Activated CD4-positive, alpha-beta T cell treated with anti-CD3 and anti-CD28 coated beads, Interleukin-2, amount 50 U/mL, for 1 hour (primary cell): Measurements from ENCODE around the gene ATP13A1.
"Not testable (repeated sequence)": the region's sequence is repeated elsewhere in the genome, so short reads cannot be mapped to it uniquely, and the experiment has no call there.

ENCODE experiments used
- DNase-seq: peaks from one replicate; pipeline ENCODE4 v3.0.0-alpha.2; 2020

ATP13A1 gene

GRCh38 chr19:19663256-19664120, at the start of gene ATP13A1:
ATP13A1 (minus strand) TSS chr19:19663676; CDS start chr19:19663666, 10 bp downstream.
- DNase-seq: peak; percentile 93

- no peak for DNase-seq
These were observed 48.7 kb upstream of the ATP13A1 start for GRCh38 chr19:19711934-19712828.

- no peak for DNase-seq
These were observed 47.9 kb upstream of the ATP13A1 start for GRCh38 chr19:19711306-19711933.

DNA sequence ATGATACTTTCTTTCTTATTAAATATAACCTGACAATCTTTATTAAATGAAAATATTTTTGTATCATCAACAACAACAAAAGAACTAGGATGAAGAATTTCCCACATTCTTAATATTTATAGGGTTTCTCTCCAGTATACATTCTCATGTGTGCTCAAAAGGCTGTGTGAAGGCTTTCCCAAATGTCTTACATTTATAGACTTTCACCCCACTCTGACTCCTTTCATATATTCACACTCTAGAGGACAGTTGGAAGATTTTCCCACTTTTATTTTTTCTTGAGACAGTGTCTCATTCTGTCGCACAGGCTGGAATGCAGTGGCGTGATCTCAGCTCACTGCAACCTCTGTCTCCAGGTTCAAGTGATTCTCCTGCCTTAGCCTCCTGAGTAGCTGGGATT, 47.0 kb upstream of the ATP13A1 start:
- no peak for DNase-seq

DNA sequence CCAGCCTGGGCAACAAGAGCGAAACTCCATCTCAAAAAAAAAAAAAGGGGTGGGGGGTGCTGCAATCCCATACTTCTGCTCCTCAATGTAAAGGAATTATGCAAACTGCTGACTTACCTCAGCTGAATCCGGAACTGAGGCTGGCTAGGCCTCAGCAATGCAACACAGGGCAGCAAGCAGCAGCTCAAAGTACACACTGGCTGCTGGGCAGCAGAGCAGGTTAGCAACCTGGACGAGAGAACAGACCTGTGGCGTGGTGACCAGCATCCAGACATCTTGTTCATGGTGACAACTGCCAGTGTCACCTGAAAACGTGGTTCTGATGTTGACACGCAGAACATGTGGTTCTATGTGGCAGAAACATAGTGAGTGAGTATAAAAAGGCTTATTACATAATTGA, 41.4 kb upstream of the ATP13A1 start:
- no peak for DNase-seq

DNA sequence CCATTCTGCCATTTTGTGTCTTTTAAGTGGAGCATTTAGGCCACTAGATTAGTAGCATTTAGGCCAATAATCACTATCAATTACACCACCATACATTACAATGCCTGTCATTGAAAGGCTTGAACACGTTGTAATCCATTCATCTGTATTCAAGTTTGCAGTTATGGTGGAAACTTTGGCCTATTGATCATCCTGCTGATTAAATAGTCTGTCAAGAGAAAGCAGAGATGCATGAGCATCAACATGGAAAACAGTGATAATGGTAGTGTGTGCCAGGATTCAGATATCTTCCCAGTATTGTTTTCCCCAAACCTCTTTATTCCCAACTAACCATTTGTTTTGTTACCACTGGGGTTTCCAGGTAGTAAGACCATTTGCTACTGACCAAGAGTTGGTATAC, 37.0 kb upstream of the ATP13A1 start:
- not testable (repeated sequence) for DNase-seq

GRCh38 chr19:19697589-19697988, 34.1 kb upstream of the ATP13A1 start:
- DNase-seq: no peak

GRCh38 chr19:19696386-19696785, 32.9 kb upstream of the ATP13A1 start:
- DNase-seq: no peak

DNA sequence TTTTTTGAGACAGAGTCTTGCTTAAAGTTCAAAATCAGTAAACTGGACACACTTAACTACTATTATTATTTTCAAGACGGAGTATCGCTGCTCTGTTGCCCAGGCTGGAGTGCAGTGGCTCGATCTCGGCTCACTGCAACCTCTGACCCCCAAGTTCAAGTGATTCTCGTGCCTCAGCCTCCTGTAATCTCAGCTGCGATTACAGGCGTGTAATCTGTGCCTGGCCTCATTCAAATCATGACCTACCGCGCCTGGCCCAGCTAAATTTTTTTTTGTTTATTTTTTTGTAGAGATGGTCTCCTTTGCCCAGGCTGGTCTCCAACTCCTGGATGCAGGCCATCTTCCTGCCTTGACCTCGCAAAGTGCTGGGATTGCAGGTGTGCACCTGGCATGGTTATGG, 28.2 kb upstream of the ATP13A1 start:
- DNase-seq: no peak

GRCh38 chr19:19689023-19689422, 25.5 kb upstream of the ATP13A1 start:
- not testable (repeated sequence) for DNase-seq

DNA sequence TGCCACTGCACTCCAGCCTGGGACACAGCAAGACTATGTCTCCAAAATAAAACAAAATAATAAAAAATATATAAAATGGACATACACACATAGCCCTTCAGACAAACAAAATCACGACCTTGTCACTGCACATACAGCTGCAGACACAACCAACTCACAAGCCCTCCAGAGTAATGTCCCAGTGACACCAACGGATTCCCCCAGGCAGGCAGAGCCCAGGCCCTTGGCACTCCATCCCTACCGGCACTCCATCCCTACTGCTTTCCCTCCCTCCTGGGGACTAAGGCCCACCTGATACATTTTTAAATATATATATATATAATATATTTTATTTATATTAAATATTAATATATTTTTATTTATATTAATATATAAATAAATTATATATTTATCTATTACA, 23.6 kb upstream of the ATP13A1 start:
- no peak for DNase-seq

DNA sequence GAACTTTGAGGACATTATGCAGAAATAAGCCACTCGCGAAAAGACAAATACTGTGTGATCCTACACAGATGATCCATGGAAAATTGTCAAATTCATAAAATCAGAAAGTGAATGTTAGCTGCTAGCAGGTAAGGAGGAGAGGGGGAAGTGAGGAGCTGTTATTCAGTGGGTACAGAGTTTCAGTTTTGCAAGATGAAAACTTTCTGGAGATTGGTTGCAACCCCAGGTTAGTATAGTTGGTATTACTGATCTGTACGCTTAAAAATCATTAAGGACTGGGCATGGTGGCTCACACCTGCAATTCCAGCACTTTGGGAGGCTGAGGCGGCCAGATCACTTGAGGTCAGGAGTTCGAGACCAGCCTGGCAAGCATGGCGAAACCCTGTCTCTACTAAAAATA, 23.1 kb upstream of the ATP13A1 start:
- DNase-seq: no peak

DNA sequence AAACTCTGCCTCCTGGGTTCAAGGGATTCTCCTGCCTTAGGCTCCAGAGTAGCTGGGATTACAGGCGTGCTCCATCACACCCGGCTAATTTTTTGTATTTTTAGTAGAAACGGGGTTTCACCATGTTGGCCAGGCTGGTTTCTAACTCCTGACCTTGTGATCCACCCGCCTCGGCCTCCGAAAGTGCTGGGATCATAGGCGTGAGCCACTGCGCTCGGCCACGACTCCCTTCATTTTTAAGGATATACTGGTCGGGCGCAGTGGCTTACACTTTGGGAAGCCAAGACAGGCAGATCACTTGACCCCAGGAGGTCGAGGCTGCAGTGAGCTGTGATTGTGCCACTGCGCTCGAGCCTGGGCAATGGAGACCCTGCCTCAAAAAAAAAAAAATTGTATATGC, 22.6 kb upstream of the ATP13A1 start:
- not testable (repeated sequence) for DNase-seq

- DNase-seq: no peak
These were observed 15.9 kb upstream of the ATP13A1 start for GRCh38 chr19:19679176-19680073.

- no peak for DNase-seq
These were observed 14.1 kb upstream of the ATP13A1 start for GRCh38 chr19:19677579-19677978.

DNA sequence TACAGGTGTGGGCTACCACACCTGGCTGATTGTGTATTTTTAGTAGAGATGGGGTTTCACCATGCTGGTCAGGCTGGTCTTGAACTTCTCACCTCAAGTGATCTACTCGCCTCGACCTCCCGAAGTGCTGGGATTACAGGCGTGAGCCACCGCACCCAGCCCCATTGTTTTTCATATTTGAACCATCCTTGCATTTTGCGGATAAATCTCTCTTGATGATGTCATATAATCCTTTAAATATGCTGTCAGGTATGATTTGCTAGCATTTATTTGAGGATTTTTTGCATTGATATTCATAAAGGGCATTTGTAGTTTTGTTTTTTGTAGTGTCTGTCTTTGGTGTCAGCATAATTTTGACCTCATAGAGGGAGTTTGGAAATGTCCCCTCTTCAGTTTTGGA, 10.8 kb upstream of the ATP13A1 start:
- DNase-seq: no peak

- no peak for DNase-seq
These were observed 9.3 kb upstream of the ATP13A1 start for GRCh38 chr19:19672816-19673215.

DNA sequence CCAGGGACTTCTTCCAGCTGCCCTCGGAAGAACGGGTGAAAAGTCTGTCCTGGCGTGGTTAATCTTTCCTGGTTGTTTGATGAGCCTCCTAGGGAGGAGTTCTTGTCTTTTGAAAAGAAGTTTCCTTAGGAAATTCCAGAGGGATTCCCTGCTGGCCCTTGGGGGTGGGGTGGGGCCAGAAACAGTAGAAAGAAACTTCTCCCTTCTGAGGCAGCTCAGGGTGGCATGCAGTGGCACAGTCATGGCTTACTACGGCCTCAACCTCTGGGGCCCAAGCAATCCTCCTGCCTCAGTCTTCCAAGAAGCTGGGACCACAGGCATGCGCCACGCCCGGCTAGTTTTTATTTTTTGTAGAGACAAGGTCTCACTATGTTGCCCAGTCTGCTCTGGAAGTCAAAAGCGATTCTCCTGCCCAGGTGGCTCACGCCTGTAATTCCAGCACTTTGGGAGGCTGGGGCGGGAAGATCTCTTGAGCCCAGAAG, 6.6 kb upstream of the ATP13A1 start:
- DNase-seq: no peak

DNA sequence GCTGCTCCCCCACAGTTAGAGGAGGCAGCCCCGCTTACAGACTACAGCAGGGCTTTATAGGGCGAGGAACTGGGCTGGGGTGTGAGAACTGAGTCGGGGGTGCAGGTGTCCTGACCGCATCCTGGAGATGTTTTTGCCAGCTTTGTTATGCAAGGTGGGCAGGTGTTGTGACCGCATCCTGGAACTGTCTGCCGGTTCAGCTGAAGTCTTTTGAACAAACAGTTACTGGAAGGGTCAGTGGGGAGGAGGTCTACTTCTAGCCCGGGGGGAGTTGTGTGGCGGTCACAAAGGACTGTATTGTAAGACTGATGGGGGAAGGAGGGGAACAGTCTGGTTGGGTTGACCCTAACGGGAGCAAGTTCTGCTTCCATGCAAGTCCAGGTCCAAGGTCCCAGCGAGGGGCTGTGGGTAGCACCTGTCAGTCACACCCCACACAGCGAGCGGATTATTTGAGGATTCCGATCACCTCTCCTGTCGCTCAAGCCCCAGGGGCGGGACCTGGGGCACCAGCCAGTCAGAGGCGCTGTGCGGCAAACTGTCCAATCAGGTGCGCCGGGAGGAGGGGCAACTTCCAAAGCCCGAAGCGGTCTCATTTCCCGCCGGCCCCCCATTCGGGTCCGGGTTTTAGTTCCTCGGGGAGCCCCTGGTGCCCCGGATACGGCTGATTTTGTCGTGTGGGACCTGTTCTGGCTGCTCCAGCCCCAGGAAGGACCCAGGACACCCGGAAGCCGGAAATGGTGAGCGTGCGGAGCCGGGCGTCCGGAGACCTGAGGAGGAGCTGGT, 4.9 kb upstream of the ATP13A1 start, which contains the start of gene ZNF101:
Gene ZNF101 (plus strand): TSS at position 610 of the 783 bp plus-strand sequence. CDS start 125 bp downstream, at position 735.
- DNase-seq: peak; percentile 90

GRCh38 chr19:19665420-19665948, 2.0 kb upstream of the ATP13A1 start:
- not testable (repeated sequence) for DNase-seq

DNA sequence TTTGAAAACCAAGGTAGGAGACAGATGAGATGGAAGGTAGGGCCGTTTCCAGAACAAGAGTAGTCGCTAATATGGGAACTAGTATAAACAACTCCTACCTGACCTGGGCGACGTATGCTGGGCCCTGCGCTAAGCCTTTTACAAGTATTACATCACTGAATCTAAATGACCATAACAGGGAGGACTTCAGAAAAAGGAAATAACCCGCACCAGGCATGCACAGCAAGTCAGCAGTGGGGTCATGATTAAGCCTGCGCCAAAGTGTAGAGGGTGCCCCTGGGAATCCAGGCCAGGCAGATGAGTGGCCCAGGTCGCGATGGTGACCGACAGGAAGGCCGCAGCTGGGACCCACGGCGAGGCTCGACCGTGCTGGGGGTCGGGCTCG, 613 bp downstream of the ATP13A1 start:
- DNase-seq: no peak
